ENCODE data around the gene PTPRE.

Gene PTPRE

GRCh38 chr10:127991543-127992255 is 84.8 kb downstream of the PTPRE start:
- ChIA-PET CTCF (interaction anchor here (1.6 to 1.9 kb wide), 2 partner anchors 17 to 20 kb away, joined by 3 to 6 read pairs; no protein-coding TSS in a partner anchor), POLR2A (no interaction called here)
- no peak for DNase-seq (ENCODE audit: extremely low spot score)
- no peak for TF ChIP-seq CTCF (IDR thresholded peaks at IDR 0.05; ENCODE audit: control extremely low read depth, extremely low read depth, low read depth, missing control alignments)

GRCh38 chr10:127992376-127992775 is 85.5 kb downstream of the PTPRE start:
- CTCF ChIA-PET = interaction anchor here (1.6 to 1.9 kb wide), 2 partner anchors 17 to 19 kb away, joined by 3 to 6 read pairs; no protein-coding TSS in a partner anchor
- POLR2A ChIA-PET = no interaction called here
- DNase-seq (ENCODE audit: extremely low spot score) = no peak
- TF ChIP-seq CTCF (IDR thresholded peaks at IDR 0.05; ENCODE audit: control extremely low read depth, extremely low read depth, low read depth, missing control alignments) = no peak

GRCh38 chr10:127993056-127993690 is 86.3 kb downstream of the PTPRE start:
- no peak for DNase-seq (ENCODE audit: extremely low spot score)
- ChIA-PET CTCF (interaction anchor here (1.6 to 1.9 kb wide), 2 partner anchors 16 to 18 kb away, joined by 3 to 6 read pairs; no protein-coding TSS in a partner anchor), POLR2A (no interaction called here)
- TF ChIP-seq CTCF (IDR thresholded peaks at IDR 0.05; ENCODE audit: control extremely low read depth, extremely low read depth, low read depth, missing control alignments) = no peak

DNA sequence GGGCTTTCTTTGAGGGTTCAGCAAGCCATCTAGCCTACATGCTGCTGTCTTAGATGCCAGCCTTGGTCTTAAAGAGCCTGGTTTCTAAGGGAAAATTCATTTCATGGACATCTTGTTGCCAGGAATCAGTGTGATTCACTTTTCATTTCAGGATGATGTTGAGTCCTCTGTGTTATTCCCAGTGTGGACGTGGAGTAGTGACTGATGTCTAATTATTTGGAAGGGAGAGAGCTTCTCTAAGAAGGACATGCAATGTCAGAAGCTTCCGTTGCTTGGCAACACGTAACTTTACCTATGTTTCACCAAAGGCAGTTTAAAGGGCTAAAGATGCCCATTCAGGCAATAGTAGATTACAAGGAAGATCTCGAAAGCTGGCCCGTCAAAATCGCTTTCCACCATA is 89.0 kb downstream of the PTPRE start:
- CTCF ChIA-PET = no interaction called here
- DNase-seq (ENCODE audit: extremely low spot score) = no peak
- POLR2A ChIA-PET = no interaction called here
- no peak for TF ChIP-seq CTCF (IDR thresholded peaks at IDR 0.05; ENCODE audit: control extremely low read depth, extremely low read depth, low read depth, missing control alignments)

DNA sequence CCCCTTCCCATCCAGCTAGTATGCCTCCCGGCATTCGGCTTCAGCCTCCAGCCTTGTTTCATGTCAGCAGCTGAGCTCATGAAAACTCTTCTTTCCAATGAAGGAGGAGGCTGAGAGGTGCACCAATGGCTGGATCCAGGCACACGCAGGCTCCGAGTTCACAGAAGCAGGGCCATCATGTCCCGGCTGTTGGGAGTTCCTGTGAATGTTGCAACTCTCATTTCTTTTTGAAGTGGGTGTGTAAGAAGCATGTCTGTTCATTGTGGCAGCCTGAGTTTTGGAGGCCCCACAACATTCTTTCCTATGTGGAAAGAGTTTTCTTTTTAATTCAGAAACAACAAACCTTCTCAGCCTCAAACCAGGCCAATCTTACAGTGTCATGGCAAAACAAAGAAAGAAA is 89.7 kb downstream of the PTPRE start:
- ChIA-PET POLR2A (no interaction called here), CTCF (no interaction called here)
- no peak for DNase-seq (ENCODE audit: extremely low spot score)
- no peak for TF ChIP-seq CTCF (IDR thresholded peaks at IDR 0.05; ENCODE audit: control extremely low read depth, extremely low read depth, low read depth, missing control alignments)

DNA sequence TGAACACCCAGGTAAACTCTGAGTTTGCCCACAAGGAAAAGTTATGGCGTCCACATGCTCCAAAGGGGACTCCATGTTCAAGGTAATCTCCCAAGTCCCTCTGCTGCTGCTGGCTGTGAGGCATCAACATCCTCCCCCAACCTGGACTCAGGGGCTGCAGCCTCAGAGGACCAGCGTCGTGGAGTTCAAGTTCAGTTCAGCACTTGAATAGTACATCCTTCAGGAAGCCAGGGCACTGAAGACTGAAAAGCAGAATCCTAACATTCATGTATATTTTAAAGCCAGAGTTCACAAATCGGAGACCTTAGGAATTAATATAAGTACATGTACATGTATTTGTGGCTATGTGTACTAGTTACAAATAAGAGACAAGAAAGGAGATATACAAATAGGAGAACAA is 90.4 kb downstream of the PTPRE start:
- TF ChIP-seq CTCF (IDR thresholded peaks at IDR 0.05; ENCODE audit: control extremely low read depth, extremely low read depth, low read depth, missing control alignments) = no peak
- DNase-seq (ENCODE audit: extremely low spot score) = no peak
- ChIA-PET POLR2A (no interaction called here), CTCF (no interaction called here)
